PC-9 (cell line): Measurements from ENCODE around the gene LIPM.

Experiments used
- EZH2 ChIP-seq: fragments of 200-600 bp; sonication (generic); IDR thresholded peaks from 2 replicates; pipeline ENCODE4 v1.8.0; 2017; ENCODE audit warnings: antibody characterized with exemption, low read depth
- TF ChIP-seq, protein P1 (sequence below): fragments of 200-600 bp; sonication (generic); conservative IDR thresholded peaks from 2 replicates; pipeline ENCODE4 v1.6.1; 2017; ENCODE audit warnings: mixed run types, antibody characterized with exemption, mild to moderate bottlenecking, moderate library complexity

GRCh38 chr10:88809621-88810020 lies 7.1 kb downstream of the LIPM start:
- TF ChIP-seq, protein P1, sequence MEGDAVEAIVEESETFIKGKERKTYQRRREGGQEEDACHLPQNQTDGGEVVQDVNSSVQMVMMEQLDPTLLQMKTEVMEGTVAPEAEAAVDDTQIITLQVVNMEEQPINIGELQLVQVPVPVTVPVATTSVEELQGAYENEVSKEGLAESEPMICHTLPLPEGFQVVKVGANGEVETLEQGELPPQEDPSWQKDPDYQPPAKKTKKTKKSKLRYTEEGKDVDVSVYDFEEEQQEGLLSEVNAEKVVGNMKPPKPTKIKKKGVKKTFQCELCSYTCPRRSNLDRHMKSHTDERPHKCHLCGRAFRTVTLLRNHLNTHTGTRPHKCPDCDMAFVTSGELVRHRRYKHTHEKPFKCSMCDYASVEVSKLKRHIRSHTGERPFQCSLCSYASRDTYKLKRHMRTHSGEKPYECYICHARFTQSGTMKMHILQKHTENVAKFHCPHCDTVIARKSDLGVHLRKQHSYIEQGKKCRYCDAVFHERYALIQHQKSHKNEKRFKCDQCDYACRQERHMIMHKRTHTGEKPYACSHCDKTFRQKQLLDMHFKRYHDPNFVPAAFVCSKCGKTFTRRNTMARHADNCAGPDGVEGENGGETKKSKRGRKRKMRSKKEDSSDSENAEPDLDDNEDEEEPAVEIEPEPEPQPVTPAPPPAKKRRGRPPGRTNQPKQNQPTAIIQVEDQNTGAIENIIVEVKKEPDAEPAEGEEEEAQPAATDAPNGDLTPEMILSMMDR: no peak
- TF ChIP-seq EZH2: no peak
